GM18526 (cell line): Measurements from ENCODE around the gene PCBP3.

Source experiments
- POLR2A ChIP-seq: IDR thresholded peaks from 3 replicates; pipeline ENCODE4 v1.6.1; 2011; ENCODE audit not compliant: insufficient read length; ENCODE audit errors: extremely low read depth

The PCBP3 gene

GRCh38 chr21:45801129-45801964 lies 157.8 kb downstream of the PCBP3 start:
- TF ChIP-seq POLR2A: no peak

GRCh38 chr21:45801989-45802388 lies 158.5 kb downstream of the PCBP3 start:
- TF ChIP-seq POLR2A: no peak

- no peak for TF ChIP-seq POLR2A
Observed at GRCh38 chr21:45802425-45802824, 158.9 kb downstream of the PCBP3 start.

GRCh38 chr21:45802956-45803617 lies 159.6 kb downstream of the PCBP3 start:
- TF ChIP-seq POLR2A: no peak

- TF ChIP-seq POLR2A: no peak
Observed at GRCh38 chr21:45803618-45804340, 160.3 kb downstream of the PCBP3 start.

- TF ChIP-seq POLR2A: no peak
Observed at GRCh38 chr21:45804809-45805313, 161.3 kb downstream of the PCBP3 start.

- TF ChIP-seq POLR2A: no peak
Observed at GRCh38 chr21:45805321-45805720, 161.8 kb downstream of the PCBP3 start.

- no peak for TF ChIP-seq POLR2A
Observed at GRCh38 chr21:45806042-45806441, 162.5 kb downstream of the PCBP3 start.

- no peak for TF ChIP-seq POLR2A
Observed at GRCh38 chr21:45809421-45809820, 165.9 kb downstream of the PCBP3 start.

GRCh38 chr21:45811136-45811535 lies 167.6 kb downstream of the PCBP3 start:
- no peak for TF ChIP-seq POLR2A

- no peak for TF ChIP-seq POLR2A
Observed at GRCh38 chr21:45816794-45817193, 173.3 kb downstream of the PCBP3 start.

GRCh38 chr21:45817345-45817744 lies 173.8 kb downstream of the PCBP3 start:
- no peak for TF ChIP-seq POLR2A

GRCh38 chr21:45818276-45818903 lies 174.9 kb downstream of the PCBP3 start:
- TF ChIP-seq POLR2A: no peak

GRCh38 chr21:45818904-45819285 lies 175.4 kb downstream of the PCBP3 start:
- TF ChIP-seq POLR2A: no peak

GRCh38 chr21:45819478-45820170 lies 176.1 kb downstream of the PCBP3 start:
- TF ChIP-seq POLR2A: no peak
